PC-9 (cell line): Measurements from ENCODE around the gene FAM89B. TPM values are rescaled to one million over a fixed set of nuclear protein-coding genes. Genes with fewer than 3 reads are reported as not detected.

Experiments
- BruUV-seq: library from RNA; stranded (reverse); fragments of 400-500 nt; replicated peaks from 2 replicates; lab custom pipeline; 2021; lab: Mats Ljungman, UMichigan
- CTCF ChIA-PET: fragments of 300-600 bp; sonication (Branson Sonifier 250); formaldehyde crosslinking; loops from one replicate; lab custom pipeline; 2022; ENCODE audit warnings: antibody characterized with exemption; lab: Charles Lee
- POLR2A ChIA-PET: fragments of 300-600 bp; sonication (Branson Sonifier 250); formaldehyde crosslinking; loops from one replicate; lab custom pipeline; 2022; ENCODE audit warnings: antibody characterized with exemption; ENCODE audit not compliant: unreplicated experiment; lab: Charles Lee
- DNase-seq, 2 experiments: peaks; one replicate each; pipeline versions ENCODE4 v3.0.0 to v3.0.0-alpha.2; 2015 to 2022; ENCODE audit warnings: mixed read lengths in 1 of 2
- H2AFZ ChIP-seq: fragments of 200-600 bp; sonication (generic); 2 replicates; pipeline ENCODE4 v1.8.1; 2017; ENCODE audit warnings: antibody characterized with exemption
- H3F3A ChIP-seq: fragments of 200-600 bp; sonication (generic); 2 replicates; pipeline ENCODE4 v1.8.1; 2017; ENCODE audit warnings: antibody characterized with exemption, mild to moderate bottlenecking, low read depth; ENCODE audit not compliant: insufficient read depth
- H3K27ac ChIP-seq: fragments of 200-600 bp; sonication (generic); 2 replicates; pipeline ENCODE4 v1.6.1; 2016; ENCODE audit warnings: mixed run types
- H3K27me3 ChIP-seq: fragments of 200-600 bp; sonication (generic); 2 replicates; pipeline ENCODE4 v1.6.1; 2016; ENCODE audit warnings: low read depth, mixed run types; ENCODE audit not compliant: insufficient read depth
- H3K36me3 ChIP-seq: fragments of 200-600 bp; sonication (generic); 2 replicates; pipeline ENCODE4 v1.6.1; 2016; ENCODE audit warnings: low read depth, mixed run types
- H3K4me1 ChIP-seq: fragments of 200-600 bp; sonication (generic); replicated peaks from 2 replicates; pipeline ENCODE4 v1.6.1; 2016; ENCODE audit warnings: mixed run types; ENCODE audit not compliant: insufficient read depth
- H3K4me2 ChIP-seq: fragments of 200-600 bp; sonication (generic); 2 replicates; pipeline ENCODE4 v1.6.1; 2017; ENCODE audit warnings: mixed run types
- H3K4me3 ChIP-seq: fragments of 200-600 bp; sonication (generic); 2 replicates; pipeline ENCODE4 v1.6.1; 2016; ENCODE audit warnings: mixed run types
- H3K79me2 ChIP-seq: fragments of 200-600 bp; sonication (generic); 2 replicates; pipeline ENCODE4 v1.6.1; 2017; ENCODE audit warnings: low read depth, mixed run types
- H3K9me2 ChIP-seq: fragments of 200-600 bp; sonication (generic); 2 replicates; pipeline ENCODE4 v1.8.1; 2017; ENCODE audit warnings: mild to moderate bottlenecking; ENCODE audit not compliant: insufficient read depth
- H3K9me3 ChIP-seq: fragments of 200-600 bp; sonication (generic); 2 replicates; pipeline ENCODE4 v1.8.1; 2016; ENCODE audit warnings: low read depth; ENCODE audit not compliant: insufficient read depth
- H4K20me1 ChIP-seq: fragments of 200-600 bp; sonication (generic); 2 replicates; pipeline ENCODE4 v1.8.1; 2017; ENCODE audit not compliant: insufficient read depth
- EZH2 ChIP-seq: fragments of 200-600 bp; sonication (generic); IDR thresholded peaks from 2 replicates; pipeline ENCODE4 v1.8.0; 2017; ENCODE audit warnings: antibody characterized with exemption, low read depth
- intact Hi-C: fragments of 100-400 bp; cut with micrococcal nuclease; formaldehyde crosslinking; loops from one replicate; pipeline ENCODE4 v1.10.0; 2022; ENCODE audit not compliant: unreplicated experiment
- total RNA-seq: library from RNA; stranded (reverse); gene quantifications from 2 replicates; pipeline ENCODE4 v1.2.3, GENCODE V29; 2021
- TF ChIP-seq, protein P1 (sequence below): fragments of 200-600 bp; sonication (generic); conservative IDR thresholded peaks from 2 replicates; pipeline ENCODE4 v1.6.1; 2017; ENCODE audit warnings: mixed run types, antibody characterized with exemption, mild to moderate bottlenecking, moderate library complexity

Gene FAM89B
- total RNA-seq, 1 experiment from 2014 or later = 53.3 TPM

DNA sequence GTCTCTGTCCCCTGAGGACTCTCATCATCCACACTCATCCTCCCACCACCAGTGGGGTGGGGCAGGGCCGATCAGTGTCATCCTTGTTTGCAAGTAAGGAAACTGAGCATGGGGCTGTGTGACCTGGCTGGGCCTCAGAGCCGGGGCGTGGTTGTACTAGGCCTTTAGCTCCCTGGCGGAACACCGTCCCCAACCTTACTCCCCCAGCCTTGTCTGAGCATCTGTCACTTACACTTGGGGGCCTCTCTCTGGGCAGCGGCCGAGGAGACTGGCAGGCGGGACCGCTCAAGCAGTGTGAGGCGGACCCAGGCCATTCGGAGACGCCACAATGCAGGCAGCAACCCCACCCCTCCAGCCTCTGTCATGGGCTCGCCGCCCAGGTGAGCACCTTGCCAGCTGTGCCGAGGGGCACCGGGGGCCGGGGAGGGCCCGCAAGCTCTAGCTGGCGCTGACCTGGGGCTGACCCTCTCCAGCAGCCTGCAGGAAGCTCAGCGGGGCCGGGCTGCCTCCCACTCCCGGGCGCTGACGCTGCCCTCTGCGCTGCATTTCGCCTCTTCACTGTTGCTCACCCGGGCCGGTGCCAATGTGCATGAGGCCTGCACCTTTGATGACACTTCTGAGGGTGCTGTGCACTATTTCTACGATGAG lies 47.1 kb downstream of the FAM89B start:
- no peak overlapping the region for H2AFZ ChIP-seq
- POLR2A ChIA-PET = no interaction called here

DNA sequence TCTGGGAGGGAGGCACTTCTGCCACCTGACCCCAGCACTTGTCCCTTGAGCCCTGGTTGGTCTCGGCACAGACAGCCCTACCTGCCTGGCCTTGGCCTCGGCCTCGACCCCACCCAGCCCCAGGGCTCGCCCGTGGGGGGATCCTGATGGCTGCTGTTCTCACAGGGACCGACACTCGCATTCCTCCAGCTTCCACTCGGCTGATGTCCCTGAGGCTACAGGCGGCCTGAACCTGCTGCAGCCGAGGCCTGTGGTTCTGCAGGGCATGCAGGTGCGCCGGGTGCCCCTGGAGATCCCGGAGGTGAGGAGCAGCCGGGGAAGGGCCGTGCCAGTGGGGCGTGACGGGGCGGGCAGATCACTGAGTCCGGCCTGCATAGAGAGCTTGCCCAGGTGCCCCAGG lies 48.3 kb downstream of the FAM89B start:
- TF ChIP-seq EZH2 = no peak
- TF ChIP-seq, protein P1, sequence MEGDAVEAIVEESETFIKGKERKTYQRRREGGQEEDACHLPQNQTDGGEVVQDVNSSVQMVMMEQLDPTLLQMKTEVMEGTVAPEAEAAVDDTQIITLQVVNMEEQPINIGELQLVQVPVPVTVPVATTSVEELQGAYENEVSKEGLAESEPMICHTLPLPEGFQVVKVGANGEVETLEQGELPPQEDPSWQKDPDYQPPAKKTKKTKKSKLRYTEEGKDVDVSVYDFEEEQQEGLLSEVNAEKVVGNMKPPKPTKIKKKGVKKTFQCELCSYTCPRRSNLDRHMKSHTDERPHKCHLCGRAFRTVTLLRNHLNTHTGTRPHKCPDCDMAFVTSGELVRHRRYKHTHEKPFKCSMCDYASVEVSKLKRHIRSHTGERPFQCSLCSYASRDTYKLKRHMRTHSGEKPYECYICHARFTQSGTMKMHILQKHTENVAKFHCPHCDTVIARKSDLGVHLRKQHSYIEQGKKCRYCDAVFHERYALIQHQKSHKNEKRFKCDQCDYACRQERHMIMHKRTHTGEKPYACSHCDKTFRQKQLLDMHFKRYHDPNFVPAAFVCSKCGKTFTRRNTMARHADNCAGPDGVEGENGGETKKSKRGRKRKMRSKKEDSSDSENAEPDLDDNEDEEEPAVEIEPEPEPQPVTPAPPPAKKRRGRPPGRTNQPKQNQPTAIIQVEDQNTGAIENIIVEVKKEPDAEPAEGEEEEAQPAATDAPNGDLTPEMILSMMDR = no peak
- intact Hi-C loops = no loop called here
- peaks cover 19% of the 10 kb centered on the region for H3K36me3 ChIP-seq

More for the DNA sequence above, 47.1 kb downstream of the FAM89B start:
- Histone ChIP-seq H4K20me1 (peaks cover 61% of the 10 kb centered on the region), H3K4me2 (no peak overlapping the region), H3K9me2 (no peaks in the 10 kb centered on the region), H3K79me2 (peaks cover 44% of the 10 kb centered on the region), H3K9me3 (no peaks in the 10 kb centered on the region), H3K4me1 (peaks cover 11% of the 10 kb centered on the region; the same call in 1 of the 2 replicates), H3K27me3 (no peaks in the 10 kb centered on the region), H3F3A (peaks cover 14% of the 10 kb centered on the region), H3K4me3 (no peak overlapping the region), H3K36me3 (peaks cover 16% of the 10 kb centered on the region), H3K27ac (no peak overlapping the region)
- TF ChIP-seq, protein P1 = no peak
- TF ChIP-seq EZH2 = no peak
- CTCF ChIA-PET = no interaction called here
- intact Hi-C loops = loop anchor here (5.0 kb wide), 1 partner anchor 33 kb away; no protein-coding TSS in a partner anchor
- DNase-seq = no peak
- BruUV-seq = no TSS peak

DNA sequence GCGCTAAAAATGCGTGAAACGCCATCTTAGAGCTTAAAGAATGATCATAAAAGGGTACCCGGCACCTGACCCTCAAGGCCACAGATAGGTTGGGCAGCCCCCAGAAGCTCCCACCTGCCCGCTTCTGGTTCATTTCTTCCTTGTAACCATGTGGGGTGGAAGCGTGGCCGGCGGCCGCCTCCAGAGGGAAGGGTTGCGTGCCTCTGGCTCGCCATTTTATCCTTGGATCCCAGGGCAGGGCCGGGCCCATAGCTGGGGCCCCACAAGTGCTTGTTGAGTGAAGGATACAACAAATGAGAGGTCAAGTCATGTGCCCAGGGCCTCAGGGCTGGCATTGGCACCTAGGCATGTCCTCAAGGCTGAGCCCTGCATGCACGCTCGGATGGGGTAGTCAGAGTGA lies 49.1 kb downstream of the FAM89B start:
- ChIA-PET POLR2A (no interaction called here), CTCF (no interaction called here)
- no peaks in the 10 kb centered on the region for H3K27me3 ChIP-seq
- no peaks in the 10 kb centered on the region for H3K9me2 ChIP-seq
- peaks cover 5% of the 10 kb centered on the region; the same call in 1 of the 2 replicates for H3F3A ChIP-seq
- no peak overlapping the region for H3K4me2 ChIP-seq
- intact Hi-C loops = no loop called here
- peaks cover 27% of the 10 kb centered on the region for H3K36me3 ChIP-seq
- H2AFZ ChIP-seq = no peak overlapping the region
- DNase-seq = no peak
- peaks cover 33% of the 10 kb centered on the region for H3K79me2 ChIP-seq
- TF ChIP-seq, protein P1 = no peak
- no peak for TF ChIP-seq EZH2
- H3K9me3 ChIP-seq = no peaks in the 10 kb centered on the region
- BruUV-seq = no TSS peak
- no peak overlapping the region for H3K4me3 ChIP-seq
- H4K20me1 ChIP-seq = peaks cover 63% of the 10 kb centered on the region
- no peak overlapping the region for H3K27ac ChIP-seq
- H3K4me1 ChIP-seq = peaks cover 11% of the 10 kb centered on the region; the same call in 1 of the 2 replicates

More for the DNA sequence above, 48.3 kb downstream of the FAM89B start:
- DNase-seq = no peak
- CTCF ChIA-PET = no interaction called here
- peaks cover 63% of the 10 kb centered on the region for H4K20me1 ChIP-seq
- no peaks in the 10 kb centered on the region for H3K9me2 ChIP-seq
- no peak overlapping the region for H2AFZ ChIP-seq
- no peaks in the 10 kb centered on the region for H3K9me3 ChIP-seq
- POLR2A ChIA-PET = no interaction called here
- BruUV-seq = no TSS peak
- H3K4me2 ChIP-seq = no peak overlapping the region
- H3K27ac ChIP-seq = no peak overlapping the region
- peaks cover 8% of the 10 kb centered on the region; the same call in 1 of the 2 replicates for H3F3A ChIP-seq
- H3K4me3 ChIP-seq = no peak overlapping the region
- H3K4me1 ChIP-seq = peaks cover 11% of the 10 kb centered on the region; the same call in 1 of the 2 replicates
- no peaks in the 10 kb centered on the region for H3K27me3 ChIP-seq
- peaks cover 38% of the 10 kb centered on the region for H3K79me2 ChIP-seq
